Keratinocyte (primary cell): Measurements from ENCODE around the gene VKORC1L1. TPM values are rescaled to one million over a fixed set of nuclear protein-coding genes. Genes with fewer than 3 reads are reported as not detected.

Source experiments
- DNase-seq: peaks from one replicate; pipeline ENCODE4 v3.0.0-alpha.2; 2011; ENCODE audit warnings: low read depth, missing footprints, low spot score
- FAIRE-seq: peaks from 2 replicates; lab custom pipeline; 2011; peaks lifted over from hg19 to GRCh38; lab: Jason Lieb, UNC
- H2AFZ ChIP-seq: 2 replicates; pipeline ENCODE4 v1.6.0; 2012; ENCODE audit warnings: low read length, control low read depth, inconsistent platforms; ENCODE audit not compliant: control insufficient read depth
- H3K27ac ChIP-seq: 2 replicates; pipeline ENCODE4 v1.5.1; 2011; ENCODE audit warnings: low read length; ENCODE audit not compliant: control insufficient read depth, insufficient read depth
- H3K27me3 ChIP-seq: 3 replicates; pipeline ENCODE4 v1.6.0; 2011; ENCODE audit warnings: low read length; ENCODE audit not compliant: control insufficient read depth, insufficient read depth; ENCODE audit errors: extremely low read depth
- H3K36me3 ChIP-seq, 2 experiments: 2 replicates in 1 of 2; 3 replicates in 1 of 2; pipeline ENCODE4 v1.5.1; 2011; ENCODE audit warnings: low read length in 2 of 2, mild to moderate bottlenecking in 1 of 2; ENCODE audit not compliant: control insufficient read depth in 2 of 2, insufficient read depth in 2 of 2; ENCODE audit errors: extremely low read depth in 1 of 2
- H3K4me1 ChIP-seq: 3 replicates; pipeline ENCODE4 v1.5.1; 2011; ENCODE audit warnings: low read length; ENCODE audit not compliant: control insufficient read depth, insufficient read depth; ENCODE audit errors: extremely low read depth
- H3K4me2 ChIP-seq: 3 replicates; pipeline ENCODE4 v1.6.0; 2011; ENCODE audit warnings: low read depth, low read length; ENCODE audit not compliant: control insufficient read depth, insufficient read depth; ENCODE audit errors: extremely low read depth
- H3K4me3 ChIP-seq, 3 experiments: fragments of 200-600 bp in 1 of 3; sonication (generic) in 1 of 3; 2 replicates in 2 of 3; 3 replicates in 1 of 3; pipeline ENCODE4 v1.5.1; 2011 to 2016; ENCODE audit warnings: low read length in 3 of 3, mild to moderate bottlenecking in 3 of 3, control low read depth in 2 of 3, inconsistent platforms in 1 of 3, low read depth in 1 of 3, mixed read lengths in 1 of 3, mixed run types in 1 of 3, moderate library complexity in 1 of 3; ENCODE audit not compliant: control insufficient read depth in 2 of 3, insufficient read depth in 2 of 3; ENCODE audit errors: extremely low read depth in 1 of 3
- H3K79me2 ChIP-seq: 2 replicates; pipeline ENCODE4 v1.6.0; 2012; ENCODE audit warnings: low read length; ENCODE audit not compliant: control insufficient read depth, insufficient read depth
- H3K9ac ChIP-seq: 3 replicates; pipeline ENCODE4 v1.6.0; 2011; ENCODE audit warnings: low read length; ENCODE audit not compliant: control insufficient read depth, insufficient read depth; ENCODE audit errors: extremely low read depth
- H3K9me1 ChIP-seq: 3 replicates; pipeline ENCODE4 v1.6.0; 2011; ENCODE audit warnings: low read length; ENCODE audit not compliant: control insufficient read depth, insufficient read depth; ENCODE audit errors: extremely low read depth
- H3K9me3 ChIP-seq: 2 replicates; pipeline ENCODE4 v1.5.1; 2012; ENCODE audit warnings: low read depth, low read length; ENCODE audit not compliant: control insufficient read depth
- H4K20me1 ChIP-seq: 3 replicates; pipeline ENCODE4 v1.6.0; 2011; ENCODE audit warnings: low read length; ENCODE audit not compliant: control insufficient read depth, insufficient read depth; ENCODE audit errors: extremely low read depth
- EZH2 ChIP-seq: IDR thresholded peaks from one replicate; pipeline ENCODE4 v1.6.1; 2012; ENCODE audit warnings: inconsistent platforms, mild to moderate bottlenecking, low read length, moderate library complexity
- dilution Hi-C: fragments of 300-500 bp; cut with MboI; formaldehyde crosslinking; loops from one replicate; pipeline ENCODE4 v1.7.0; 2020; ENCODE audit warnings: low sequenced_read_pairs; ENCODE audit not compliant: extremely low pct_ligation_motif_present
- polyA plus RNA-seq, 5 experiments: library from polyadenylated mRNA; depleted of rRNA in 3 of 5; stranded (reverse) in 3 of 5; stranded (forward) in 1 of 5; unstranded in 1 of 5; fragments of >200 nt; gene quantifications; 1 replicate in 1 of 5; 2 replicates in 3 of 5; 3 replicates in 1 of 5; pipeline versions ENCODE4 v1.2.1 to v1.2.3, GENCODE V29; 2011 to 2012; ENCODE audit warnings: missing spikeins in 2 of 5, low read depth in 1 of 5, low replicate concordance in 1 of 5
- TF ChIP-seq, protein P1 (sequence below), 3 experiments: IDR thresholded peaks in 1 of 3; conservative IDR thresholded peaks in 1 of 3; optimal IDR thresholded peaks in 1 of 3; 2 replicates in 2 of 3; 3 replicates in 1 of 3; pipeline versions ENCODE3 to v1.5.1; 2011; ENCODE audit warnings: low read length in 3 of 3, mild to moderate bottlenecking in 3 of 3, moderate library complexity in 2 of 3, control low read depth in 1 of 3, inconsistent platforms in 1 of 3; ENCODE audit not compliant: insufficient read depth in 2 of 3; ENCODE audit errors: extremely low read depth in 1 of 3

VKORC1L1 gene
- polyA plus RNA-seq, 1 donor (not counting 4 experiments of a cell fraction or from before 2014, with no cell fraction given), result 19.4 TPM

- peaks cover 19% of the 10 kb centered on the region for H3K4me1 ChIP-seq
- peak overlapping the region in 1 of 3 experiments; percentile 79 for H3K4me3 ChIP-seq
- no peaks in the 10 kb centered on the region for H4K20me1 ChIP-seq
- H3K4me2 ChIP-seq, result peak overlapping the region; percentile 85
- dilution Hi-C loops, result no loop called here
- H3K36me3 ChIP-seq, result no peaks in the 10 kb centered on the region
- H3K9ac ChIP-seq, result no peak overlapping the region
- TF ChIP-seq EZH2, result no peak
- TF ChIP-seq, protein P1, sequence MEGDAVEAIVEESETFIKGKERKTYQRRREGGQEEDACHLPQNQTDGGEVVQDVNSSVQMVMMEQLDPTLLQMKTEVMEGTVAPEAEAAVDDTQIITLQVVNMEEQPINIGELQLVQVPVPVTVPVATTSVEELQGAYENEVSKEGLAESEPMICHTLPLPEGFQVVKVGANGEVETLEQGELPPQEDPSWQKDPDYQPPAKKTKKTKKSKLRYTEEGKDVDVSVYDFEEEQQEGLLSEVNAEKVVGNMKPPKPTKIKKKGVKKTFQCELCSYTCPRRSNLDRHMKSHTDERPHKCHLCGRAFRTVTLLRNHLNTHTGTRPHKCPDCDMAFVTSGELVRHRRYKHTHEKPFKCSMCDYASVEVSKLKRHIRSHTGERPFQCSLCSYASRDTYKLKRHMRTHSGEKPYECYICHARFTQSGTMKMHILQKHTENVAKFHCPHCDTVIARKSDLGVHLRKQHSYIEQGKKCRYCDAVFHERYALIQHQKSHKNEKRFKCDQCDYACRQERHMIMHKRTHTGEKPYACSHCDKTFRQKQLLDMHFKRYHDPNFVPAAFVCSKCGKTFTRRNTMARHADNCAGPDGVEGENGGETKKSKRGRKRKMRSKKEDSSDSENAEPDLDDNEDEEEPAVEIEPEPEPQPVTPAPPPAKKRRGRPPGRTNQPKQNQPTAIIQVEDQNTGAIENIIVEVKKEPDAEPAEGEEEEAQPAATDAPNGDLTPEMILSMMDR (optimal IDR thresholded peaks at IDR 0.05 in 1 of 3, IDR thresholded peaks at IDR 0.05 in 1 of 3, conservative IDR thresholded peaks at IDR 0.05 in 1 of 3; ENCODE audit: extremely low read depth in 1 of 3, insufficient read depth in 2 of 3, low read length in 3 of 3), result no peak
- H3K9me1 ChIP-seq, result no peaks in the 10 kb centered on the region
- FAIRE-seq, result no peak
- H3K9me3 ChIP-seq, result no peaks in the 10 kb centered on the region
- H2AFZ ChIP-seq, result no peak overlapping the region
- no peak overlapping the region for H3K27ac ChIP-seq
- H3K79me2 ChIP-seq, result peaks cover 18% of the 10 kb centered on the region
- DNase-seq, result no peak
- H3K27me3 ChIP-seq, result no peaks in the 10 kb centered on the region
These were observed 107.8 kb downstream of the VKORC1L1 start for GRCh38 chr7:65980478-65981250.

- H3K27ac ChIP-seq, result peak within 1 kb of the TSS; percentile 75
- H3K79me2 ChIP-seq, result peaks cover 18% of the 10 kb centered on the region
- dilution Hi-C loops, result no loop called here
These were observed 109.3 kb downstream of the VKORC1L1 start, which contains the start of gene GUSB for GRCh38 chr7:65981965-65982792. Gene GUSB, minus strand, starts transcription at chr7:65982213. Its CDS starts 30 bp downstream, at chr7:65982183.

More at GRCh38 chr7:65981965-65982792, 109.3 kb downstream of the VKORC1L1 start, which contains the start of gene GUSB:
- peaks cover 19% of the 10 kb centered on the region for H3K4me1 ChIP-seq
- no peaks in the 10 kb centered on the region for H3K36me3 ChIP-seq
- TF ChIP-seq EZH2, result no peak
- TF ChIP-seq, protein P1 (optimal IDR thresholded peaks at IDR 0.05 in 1 of 3, IDR thresholded peaks at IDR 0.05 in 1 of 3, conservative IDR thresholded peaks at IDR 0.05 in 1 of 3; ENCODE audit: extremely low read depth in 1 of 3, insufficient read depth in 2 of 3, low read length in 3 of 3), result no peak
- H3K4me3 ChIP-seq, result peak within 1 kb of the TSS; percentile 67 to 79 (median 79)
- H3K27me3 ChIP-seq, result no peaks in the 10 kb centered on the region
- peak within 1 kb of the TSS; percentile 85 for H3K4me2 ChIP-seq
- DNase-seq (no peak), FAIRE-seq (no peak)
- peak within 1 kb of the TSS; percentile 81 for H3K9ac ChIP-seq
- H3K9me1 ChIP-seq, result no peaks in the 10 kb centered on the region
- no peaks in the 10 kb centered on the region for H3K9me3 ChIP-seq
- H4K20me1 ChIP-seq, result no peaks in the 10 kb centered on the region
- peak within 1 kb of the TSS; percentile 97 for H2AFZ ChIP-seq
